ENCODE measurements around the gene HIVEP3.

Gene HIVEP3

GRCh38 chr1:41868241-41868998, 50.3 kb downstream of the HIVEP3 start:
- DNase-seq = no peak

GRCh38 chr1:41866285-41866684, 52.4 kb downstream of the HIVEP3 start:
- no peak for DNase-seq

GRCh38 chr1:41864471-41865040, 54.2 kb downstream of the HIVEP3 start:
- no peak for DNase-seq

GRCh38 chr1:41863718-41864117, 55.0 kb downstream of the HIVEP3 start:
- DNase-seq = no peak

GRCh38 chr1:41862384-41863221, 56.1 kb downstream of the HIVEP3 start:
- DNase-seq = no peak

- no peak for DNase-seq
Observed at GRCh38 chr1:41861535-41862383, 57.0 kb downstream of the HIVEP3 start.

GRCh38 chr1:41860771-41861170, 58.0 kb downstream of the HIVEP3 start:
- DNase-seq = no peak

- no peak for DNase-seq
Observed at GRCh38 chr1:41860214-41860613, 58.5 kb downstream of the HIVEP3 start.

GRCh38 chr1:41859686-41860085, 59.0 kb downstream of the HIVEP3 start:
- DNase-seq = no peak

- DNase-seq = no peak
Observed at GRCh38 chr1:41856944-41857285, 61.8 kb downstream of the HIVEP3 start.

- no peak for DNase-seq
Observed at GRCh38 chr1:41856151-41856943, 62.4 kb downstream of the HIVEP3 start.

GRCh38 chr1:41855713-41856112, 63.0 kb downstream of the HIVEP3 start:
- no peak for DNase-seq

- no peak for DNase-seq
Observed at GRCh38 chr1:41853907-41854306, 64.8 kb downstream of the HIVEP3 start.

GRCh38 chr1:41852091-41852490, 66.6 kb downstream of the HIVEP3 start:
- no peak for DNase-seq

GRCh38 chr1:41851589-41851988, 67.1 kb downstream of the HIVEP3 start:
- DNase-seq = no peak

- DNase-seq = no peak
Observed at GRCh38 chr1:41850029-41850428, 68.7 kb downstream of the HIVEP3 start.

GRCh38 chr1:41849211-41849759, 69.4 kb downstream of the HIVEP3 start:
- DNase-seq = no peak

GRCh38 chr1:41848216-41848952, 70.3 kb downstream of the HIVEP3 start:
- no peak for DNase-seq

GRCh38 chr1:41847733-41848132, 71.0 kb downstream of the HIVEP3 start:
- DNase-seq = no peak

- DNase-seq = no peak
Observed at GRCh38 chr1:41846625-41847405, 71.9 kb downstream of the HIVEP3 start.

All from NCI-H1436 (cell line).